GM11168 (cell line): Measurements from ENCODE around the gene CFAP46.
"Not testable (repeated sequence)": the region's sequence is repeated elsewhere in the genome, so short reads cannot be mapped to it uniquely, and the experiment has no call there.

Source experiments
- in situ Hi-C: fragments of 300-500 bp; cut with MboI; formaldehyde crosslinking; loops from one replicate; pipeline ENCODE4 v1.12.0; 2022; ENCODE audit warnings: low sequenced_read_pairs; ENCODE audit not compliant: unreplicated experiment

Gene CFAP46

DNA sequence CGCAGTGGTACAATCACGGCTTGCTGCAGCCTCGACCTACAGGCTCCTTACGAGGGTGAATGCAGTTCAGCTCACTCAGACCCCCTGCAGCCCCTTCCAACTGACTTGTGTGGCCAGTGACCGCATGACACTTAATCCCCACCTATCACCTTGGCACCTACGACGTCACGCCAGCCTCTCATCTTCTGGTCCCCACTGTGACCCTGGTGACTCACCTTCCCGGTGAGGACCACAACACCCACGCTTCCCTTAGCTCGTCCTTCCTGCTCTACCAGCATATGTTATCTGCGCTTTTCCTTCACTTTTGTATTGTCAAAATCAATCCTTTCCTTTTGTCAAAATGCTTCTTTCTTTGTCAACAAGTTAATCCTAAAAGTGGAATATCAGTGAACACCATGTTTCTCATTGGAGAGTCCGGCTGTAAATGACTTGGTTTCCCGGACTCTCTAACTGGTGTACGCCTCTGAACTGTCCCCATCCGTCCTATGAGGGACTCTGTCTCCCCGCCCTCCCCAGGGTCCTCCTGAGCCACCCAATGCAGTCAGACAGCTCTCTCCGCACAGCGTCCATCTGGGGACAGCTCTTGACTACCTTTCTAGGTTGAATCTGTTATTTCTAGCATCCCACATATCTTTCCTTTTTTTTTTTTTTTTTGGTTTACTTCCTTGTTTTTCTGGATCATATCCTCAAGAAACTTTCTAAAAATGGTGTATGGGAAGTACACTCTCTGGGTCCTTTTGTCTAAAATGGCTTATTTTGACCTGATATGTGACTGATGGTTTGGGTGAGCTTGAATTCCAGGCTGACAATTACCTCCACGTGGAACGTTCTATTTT is 37.3 kb downstream of the CFAP46 start:
- in situ Hi-C loops: no loop called here

DNA sequence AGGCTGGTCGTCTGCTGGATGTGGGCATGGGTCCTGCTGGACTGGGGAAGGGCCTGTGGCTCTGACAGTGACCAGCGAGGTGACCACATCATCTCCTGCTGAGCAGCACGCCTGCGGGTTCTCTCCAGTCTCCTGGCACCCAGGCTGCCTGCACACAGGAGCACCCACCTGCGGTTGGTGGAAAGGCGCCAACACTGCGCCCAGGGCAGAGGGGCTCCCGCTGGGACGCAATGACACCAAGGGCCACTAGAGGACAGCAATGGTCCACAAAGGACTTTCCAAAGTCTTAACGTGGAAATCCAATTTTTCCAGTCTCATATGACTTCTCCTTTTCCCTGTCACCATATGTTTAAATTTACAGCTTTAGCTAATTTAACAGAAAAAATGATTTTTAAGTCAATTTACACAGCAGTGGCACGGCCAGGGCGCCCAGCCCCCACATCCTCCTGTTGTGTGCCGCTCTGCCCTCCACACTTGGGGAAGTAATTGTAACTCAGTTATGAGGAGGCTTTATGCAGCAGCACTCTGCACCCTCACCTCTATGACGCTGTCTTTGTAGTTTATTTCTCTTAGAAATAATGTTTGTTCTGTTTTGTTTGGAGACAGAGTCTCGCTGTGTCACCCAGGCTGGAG is 38.1 kb downstream of the CFAP46 start:
- in situ Hi-C loops: no loop called here

DNA sequence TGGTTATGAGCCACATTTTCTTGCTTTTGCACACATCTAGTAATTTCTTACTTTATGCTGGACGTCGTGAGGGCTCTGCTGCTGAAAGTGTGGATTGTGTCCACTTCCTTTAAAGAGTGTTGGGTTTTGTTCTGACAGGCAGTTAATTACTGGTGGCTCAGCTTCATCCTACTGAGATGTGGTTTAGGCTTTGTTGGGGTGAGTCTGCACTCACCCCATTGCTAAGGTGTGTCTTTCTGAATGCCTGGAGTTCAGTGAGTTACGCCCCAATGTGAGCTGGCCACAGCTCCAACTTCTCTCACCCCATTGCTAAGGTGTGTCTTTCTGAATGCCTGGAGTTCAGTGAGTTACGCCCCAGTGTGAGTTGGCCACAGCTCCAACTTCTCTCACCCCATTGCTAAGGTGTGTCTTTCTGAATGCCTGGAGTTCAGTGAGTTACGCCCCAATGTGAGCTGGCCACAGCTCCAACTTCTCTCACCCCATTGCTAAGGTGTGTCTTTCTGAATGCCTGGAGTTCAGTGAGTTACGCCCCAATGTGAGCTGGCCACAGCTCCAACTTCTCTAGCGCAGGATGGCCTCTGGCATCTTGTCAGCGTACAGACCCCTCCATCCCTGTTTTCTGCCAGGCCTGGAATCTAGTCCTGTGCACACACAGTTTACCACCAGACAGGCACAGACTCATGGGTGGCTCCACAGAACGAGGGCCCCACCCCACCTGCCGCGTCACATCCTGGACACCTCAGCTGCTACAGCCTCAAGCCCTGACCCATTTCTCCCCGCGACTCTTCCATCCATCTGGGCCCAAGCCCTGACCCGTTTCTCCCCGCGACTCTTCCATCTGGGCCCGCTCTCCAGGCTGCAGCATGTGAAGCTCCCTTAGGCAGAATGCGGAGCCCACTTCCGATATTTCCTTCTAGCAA is 39.5 kb downstream of the CFAP46 start:
- in situ Hi-C loops: not testable (repeated sequence)

DNA sequence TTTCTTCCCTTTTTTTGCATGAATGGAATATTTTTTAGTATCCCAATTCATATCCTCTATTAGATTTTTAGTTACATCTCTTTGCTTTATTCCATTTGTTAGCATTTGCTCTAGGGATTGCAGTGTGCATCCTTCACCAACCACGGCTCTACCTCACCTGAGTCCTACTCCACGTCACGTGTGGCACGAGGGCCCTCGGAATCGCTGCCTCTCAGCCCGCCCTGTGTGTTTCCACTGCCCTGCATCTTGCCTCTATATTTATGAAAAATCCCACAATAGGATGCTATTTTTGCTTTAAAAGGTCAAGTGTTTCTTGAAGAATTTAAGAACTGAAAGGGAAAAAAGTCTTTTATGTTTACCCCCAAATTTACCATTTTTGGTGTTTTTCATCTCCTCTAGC is 41.0 kb downstream of the CFAP46 start:
- in situ Hi-C loops: no loop called here

DNA sequence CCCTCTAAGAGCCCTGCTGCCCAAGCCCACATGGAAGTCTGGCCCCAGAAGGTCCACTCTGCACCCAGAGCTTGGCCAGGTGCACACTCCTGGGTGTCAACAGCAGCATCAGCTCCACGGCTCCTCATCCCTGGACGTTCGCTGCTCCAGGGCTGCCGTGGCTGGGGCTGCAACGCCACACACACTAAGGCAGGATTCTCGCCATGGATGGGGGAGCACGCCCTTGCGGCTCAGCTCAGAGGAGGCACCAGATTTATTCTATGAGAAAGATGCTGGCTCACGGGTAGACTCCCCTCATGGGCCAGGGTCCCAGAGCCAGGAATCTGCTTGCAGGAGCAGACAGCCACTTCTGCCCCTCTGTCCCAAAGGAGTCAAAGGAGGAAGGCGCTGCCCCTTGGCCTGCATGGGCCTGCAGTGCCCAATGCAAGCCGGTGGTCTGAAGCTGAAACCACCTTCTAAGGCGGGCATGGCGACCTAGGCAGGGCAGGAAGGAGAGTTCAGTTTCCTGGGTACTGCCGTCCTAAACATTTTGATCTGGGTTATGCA is 42.1 kb downstream of the CFAP46 start:
- in situ Hi-C loops: no loop called here

DNA sequence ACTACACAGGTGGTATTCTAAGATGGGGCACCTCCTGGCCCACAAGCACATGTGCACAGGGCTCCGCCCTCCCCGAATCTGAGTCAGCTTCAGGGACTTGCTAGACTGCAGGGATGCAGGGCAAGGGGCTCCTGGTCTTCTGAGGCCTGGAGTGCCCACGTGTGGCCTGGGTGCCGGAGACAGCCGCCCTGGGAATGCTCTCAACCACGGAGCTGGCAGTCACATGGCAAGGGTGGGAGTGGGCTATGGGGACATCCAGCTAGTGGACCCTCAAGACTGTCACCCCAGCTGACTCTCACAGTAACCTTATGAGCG is 42.7 kb downstream of the CFAP46 start:
- in situ Hi-C loops: no loop called here

DNA sequence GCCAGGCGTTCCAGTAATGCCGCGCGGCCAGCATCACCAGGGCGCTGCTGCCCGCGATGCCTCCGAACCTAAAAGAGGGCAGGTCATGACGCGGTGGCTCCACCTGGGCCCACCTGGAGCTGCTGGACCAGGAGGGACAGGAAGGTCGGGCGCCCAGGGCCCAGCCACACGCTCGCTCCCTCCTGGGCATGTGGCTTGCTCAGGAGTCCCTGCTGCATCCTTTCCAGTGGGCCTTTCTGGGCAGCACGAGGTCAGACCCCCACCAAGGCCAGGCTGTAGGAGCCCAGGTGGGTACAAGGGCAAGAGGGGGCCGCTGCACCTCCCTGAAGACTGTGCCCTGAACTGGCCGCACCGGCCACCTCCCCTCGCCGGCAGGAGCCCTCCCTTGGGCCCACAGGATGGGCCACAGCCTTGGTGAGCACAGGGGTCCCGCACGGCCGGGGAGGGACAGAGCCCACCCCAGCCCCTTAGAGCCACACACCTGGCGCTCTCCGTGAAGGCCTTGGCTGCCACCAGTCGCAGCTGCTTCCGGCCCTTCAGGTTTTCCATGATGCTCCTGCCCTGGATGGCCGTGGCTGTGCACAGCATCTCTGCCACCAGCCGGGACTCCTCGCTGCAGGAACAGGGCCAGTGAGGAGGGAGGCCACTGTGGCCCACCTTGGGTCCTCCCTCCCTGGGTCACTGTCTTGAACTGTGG is 43.2 kb downstream of the CFAP46 start:
- in situ Hi-C loops: no loop called here

DNA sequence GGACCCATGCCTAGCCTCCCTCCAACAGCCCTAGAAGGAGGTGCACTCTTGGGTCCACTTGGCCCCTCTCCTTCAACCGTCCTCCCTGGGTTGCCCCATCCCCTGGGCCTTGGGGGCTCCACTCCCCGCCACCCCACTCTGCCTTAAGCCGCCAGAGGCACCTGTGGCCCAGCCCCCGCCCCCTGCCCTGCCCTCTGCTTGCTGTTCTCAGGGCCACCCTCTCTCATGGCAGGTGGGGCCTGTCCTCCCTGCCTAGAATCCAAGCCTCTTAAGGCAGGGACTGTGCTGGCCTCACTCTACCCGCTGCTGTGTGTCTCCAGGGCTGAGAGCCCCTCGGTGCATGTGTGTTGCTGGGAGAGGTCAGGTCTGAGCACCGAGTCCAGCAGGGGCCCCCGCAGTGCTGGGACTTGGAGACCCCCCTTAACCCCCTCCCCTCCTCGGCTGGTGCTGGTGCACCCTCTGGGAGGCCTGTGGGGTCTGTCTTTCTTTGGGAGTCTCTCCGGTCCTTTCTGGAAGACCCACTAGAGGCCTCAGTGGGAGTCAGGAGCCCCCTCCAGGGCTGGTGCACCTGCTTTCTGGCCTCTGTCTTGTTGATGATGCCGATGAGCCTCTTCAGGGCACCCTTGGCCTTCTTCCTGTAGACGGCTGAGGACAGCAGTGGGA is 43.8 kb downstream of the CFAP46 start:
- in situ Hi-C loops: no loop called here

DNA sequence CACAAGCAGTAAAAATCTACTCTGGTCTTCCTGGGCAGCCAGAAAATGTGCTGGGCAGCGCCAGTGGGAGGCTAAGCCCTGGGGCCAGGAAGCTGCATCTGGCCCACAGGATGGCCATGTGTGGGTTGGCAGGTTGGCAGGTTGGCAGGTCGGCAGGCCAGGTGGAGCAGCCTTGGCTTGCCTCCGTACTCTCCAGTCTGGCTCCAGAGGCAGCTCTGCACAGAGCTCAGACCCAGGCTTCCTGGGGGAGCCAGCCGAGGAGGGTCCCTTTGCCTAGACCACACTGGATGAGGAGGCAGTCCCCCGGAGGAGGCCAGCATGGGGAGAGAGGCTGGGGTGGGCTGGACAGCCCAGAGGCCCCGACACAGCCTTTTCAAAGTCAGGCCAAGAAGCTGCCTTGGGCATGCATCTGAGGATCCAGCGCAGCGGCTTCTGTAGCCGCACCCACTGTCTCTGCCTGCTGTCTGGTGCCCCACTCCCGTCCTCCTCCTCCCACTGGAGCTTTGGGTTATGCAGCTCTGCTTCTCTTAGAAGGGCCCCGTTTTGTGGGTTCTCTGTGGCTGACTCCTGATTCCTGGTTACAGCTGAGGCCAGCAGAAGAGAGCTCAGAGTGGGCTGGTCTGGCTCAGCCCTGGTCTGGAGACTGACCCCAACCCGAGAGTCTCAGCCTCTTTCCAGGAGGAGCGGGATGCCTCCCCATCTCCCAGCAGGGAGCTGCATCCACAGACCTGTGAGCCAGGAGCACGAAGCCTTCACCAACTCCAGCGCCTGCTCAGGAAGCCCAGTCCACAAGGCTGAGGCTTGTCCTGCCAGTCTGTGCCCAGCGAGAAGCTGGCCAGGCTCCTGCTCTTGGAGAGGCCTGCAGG is 44.6 kb downstream of the CFAP46 start:
- in situ Hi-C loops: no loop called here

DNA sequence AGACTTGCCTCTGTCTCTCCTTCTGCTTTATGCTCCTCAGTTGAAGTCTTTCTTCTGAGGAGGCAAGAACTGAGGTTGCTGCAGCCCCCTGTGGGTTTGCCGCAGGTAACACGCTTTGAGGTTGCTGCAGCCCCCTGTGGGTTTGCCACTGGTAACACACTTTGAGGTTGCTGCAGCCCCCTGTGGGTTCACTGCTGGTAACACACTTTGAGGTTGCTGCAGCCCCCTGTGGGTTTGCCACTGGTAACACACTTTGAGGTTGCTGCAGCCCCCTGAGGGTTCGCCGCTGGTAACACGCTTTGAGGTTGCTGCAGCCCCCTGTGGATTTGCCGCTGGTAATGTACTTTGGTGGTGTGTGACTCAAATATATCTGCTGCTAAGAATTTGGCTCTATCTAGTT is 48.6 kb downstream of the CFAP46 start:
- in situ Hi-C loops: not testable (repeated sequence)

DNA sequence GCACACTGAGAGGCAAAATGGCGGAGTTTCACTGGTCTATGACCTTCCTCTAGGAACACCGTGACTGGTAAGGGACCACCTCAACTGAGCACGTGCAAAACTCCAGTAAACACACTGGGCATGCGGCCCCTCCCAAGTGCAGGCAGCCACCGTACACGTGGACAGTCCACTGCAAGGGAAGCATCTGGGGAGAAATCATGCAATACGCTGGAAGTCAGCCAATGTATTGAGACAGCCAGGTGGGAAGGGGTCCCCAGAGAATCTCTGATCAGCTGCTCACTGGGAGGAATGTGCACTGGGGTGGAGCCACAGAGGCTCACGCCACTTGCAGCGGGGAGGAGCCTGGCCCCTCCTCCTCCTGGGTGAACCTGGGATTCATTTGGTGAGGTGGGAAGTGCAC is 49.3 kb downstream of the CFAP46 start:
- in situ Hi-C loops: no loop called here

DNA sequence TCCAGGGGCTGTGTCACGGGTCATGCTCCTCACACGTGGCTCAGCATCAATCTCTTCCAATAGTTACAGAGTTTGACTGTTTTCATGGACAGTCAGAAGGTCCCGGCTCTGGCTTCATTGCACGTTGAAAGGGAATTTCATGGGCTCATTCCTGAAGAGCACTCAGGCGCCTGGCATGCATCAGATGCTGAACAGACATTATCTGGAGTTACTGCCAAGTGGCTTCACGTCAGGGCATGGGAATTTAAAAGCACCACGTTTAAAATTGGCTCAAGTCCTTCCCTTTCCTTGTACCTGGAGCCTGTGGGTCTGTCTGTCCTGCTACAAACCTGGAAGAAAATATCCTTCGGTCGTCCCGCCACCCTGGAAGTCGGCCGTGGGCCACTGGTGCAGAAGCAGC is 50.4 kb downstream of the CFAP46 start:
- in situ Hi-C loops: no loop called here

DNA sequence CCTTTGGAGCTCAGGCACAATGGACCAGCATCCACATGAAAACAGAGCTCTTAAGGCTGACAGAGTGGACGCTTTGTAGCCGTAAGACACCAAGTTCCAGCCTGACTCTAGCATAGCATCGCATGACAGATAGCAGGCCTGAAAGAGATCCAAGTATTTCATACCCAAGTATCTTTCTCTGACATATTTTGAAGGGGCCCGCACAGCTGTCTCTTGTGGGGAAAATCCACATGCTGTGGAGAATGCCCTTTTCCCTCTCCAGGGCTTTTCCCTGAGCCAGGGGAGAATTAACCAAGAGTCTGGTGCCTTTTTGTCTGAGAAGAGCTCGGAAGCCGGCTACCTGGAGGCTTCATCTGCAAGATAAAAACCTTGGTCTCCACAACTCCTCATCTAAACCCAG is 51.0 kb downstream of the CFAP46 start:
- in situ Hi-C loops: no loop called here

DNA sequence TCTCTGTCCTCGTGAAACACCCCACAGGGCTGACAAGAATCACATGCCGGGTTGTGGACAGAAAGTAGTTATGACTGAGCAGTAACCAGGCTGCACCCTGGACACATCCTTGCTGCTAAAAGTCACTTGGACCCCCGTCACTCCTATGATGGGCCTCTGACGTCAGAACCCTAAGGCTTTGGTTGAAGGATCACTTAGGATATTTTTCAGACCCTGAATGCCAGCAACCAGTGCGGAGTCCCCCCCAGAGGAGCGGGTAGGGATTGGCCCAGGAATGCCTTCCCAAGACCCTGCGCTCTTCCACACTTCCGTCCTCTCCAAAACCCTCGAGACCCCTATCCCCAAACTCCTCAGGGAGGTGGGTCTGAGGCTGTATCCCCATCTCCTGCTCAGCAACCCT is 52.1 kb downstream of the CFAP46 start:
- in situ Hi-C loops: no loop called here

DNA sequence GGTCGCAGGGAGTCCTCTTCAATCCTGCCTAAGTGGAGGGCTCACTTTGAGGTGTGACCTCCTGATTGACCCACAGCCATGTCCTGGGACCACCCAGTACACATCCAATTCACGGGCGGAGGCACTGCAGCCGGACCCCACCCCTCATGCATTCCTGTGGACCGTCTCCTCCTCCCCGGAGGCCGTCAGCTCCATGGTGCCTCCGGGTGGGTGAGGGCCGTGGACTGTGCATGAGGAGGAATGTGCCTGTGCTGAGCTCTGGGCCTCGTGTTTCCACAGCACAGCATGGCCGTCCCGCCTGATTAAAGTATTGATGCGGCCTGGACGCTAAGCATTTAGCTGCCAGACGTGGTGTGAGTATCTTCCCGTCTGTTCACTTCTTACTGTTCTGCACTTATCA is 52.8 kb downstream of the CFAP46 start:
- in situ Hi-C loops: no loop called here

DNA sequence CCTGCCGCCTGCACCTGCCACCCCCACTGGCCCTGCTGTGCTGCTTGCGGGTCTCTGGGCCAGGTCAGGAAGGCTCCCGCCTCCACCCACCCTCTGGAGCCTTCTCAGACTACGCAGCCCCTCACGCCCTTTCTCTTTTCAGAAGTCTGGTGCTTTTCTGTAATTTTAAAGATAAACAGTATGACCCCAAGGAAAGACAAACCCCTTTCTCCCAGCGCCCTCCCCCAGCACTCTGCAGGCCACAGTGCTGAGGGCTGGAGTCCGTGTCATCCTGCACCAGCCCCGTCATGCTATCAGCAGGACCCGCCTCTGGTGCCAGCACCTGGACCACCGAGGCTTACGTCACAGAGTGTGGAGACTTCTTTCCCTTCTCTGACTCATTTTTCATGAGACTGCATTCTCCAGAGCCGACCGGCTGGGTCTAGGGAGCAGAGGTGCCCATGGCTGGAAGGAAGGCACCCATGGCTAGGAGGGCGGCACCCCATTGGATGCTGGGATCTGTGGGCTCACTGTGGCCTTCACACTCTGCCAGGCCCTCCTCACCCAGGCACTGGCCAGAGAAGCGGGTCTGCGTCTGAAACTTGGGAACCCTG is 53.4 kb downstream of the CFAP46 start:
- in situ Hi-C loops: no loop called here

DNA sequence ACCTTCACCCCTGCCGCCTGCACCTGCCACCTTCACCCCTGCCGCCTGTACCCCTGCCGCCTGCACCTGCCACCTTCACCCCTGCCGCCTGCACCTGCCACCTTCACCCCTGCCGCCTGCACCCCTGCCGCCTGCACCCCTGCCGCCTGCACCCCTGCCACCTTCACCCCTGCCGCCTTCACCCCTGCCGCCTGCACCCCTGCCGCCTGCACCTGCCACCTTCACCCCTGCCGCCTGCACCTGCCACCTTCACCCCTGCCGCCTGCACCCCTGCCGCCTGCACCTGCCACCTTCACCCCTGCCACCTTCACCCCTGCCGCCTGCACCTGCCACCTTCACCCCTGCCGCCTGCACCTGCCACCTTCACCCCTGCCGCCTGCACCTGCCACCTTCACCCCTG is 53.9 kb downstream of the CFAP46 start:
- in situ Hi-C loops: not testable (repeated sequence)
